Spleen (tissue), 11 donors: Measurements from ENCODE around the gene NT5DC2. TPM values are rescaled to one million over a fixed set of nuclear protein-coding genes. Genes with fewer than 3 reads are reported as not detected.

Source experiments
- DNase-seq: peaks from one replicate; pipeline ENCODE4 v3.0.0-alpha.2; 2020
- H3K27ac ChIP-seq, 8 donors: fragments of 200-600 bp; sonication (generic) in 7 of 8; 1 replicate in 4 of 8; 2 replicates in 4 of 8; pipeline versions ENCODE4 v1.5.0 to v1.8.0; 2016 to 2021; ENCODE audit warnings: inconsistent platforms in 4 of 8, mild to moderate bottlenecking in 4 of 8, moderate library complexity in 1 of 8
- H3K27me3 ChIP-seq, 7 donors: fragments of 200-600 bp; sonication (generic) in 6 of 7; replicated peaks in 1 of 7; 1 replicate in 4 of 7; 2 replicates in 3 of 7; pipeline versions ENCODE4 v1.5.0 to v1.8.0; 2016 to 2021; ENCODE audit warnings: inconsistent platforms in 3 of 7, mild to moderate bottlenecking in 1 of 7
- H3K36me3 ChIP-seq, 6 donors: fragments of 200-600 bp; sonication (generic) in 5 of 6; 1 replicate in 4 of 6; 2 replicates in 2 of 6; pipeline versions ENCODE4 v1.5.0 to v1.8.0; 2016 to 2021; ENCODE audit warnings: inconsistent platforms in 2 of 6
- H3K4me1 ChIP-seq, 6 donors: fragments of 200-600 bp; sonication (generic) in 5 of 6; 1 replicate in 3 of 6; 2 replicates in 3 of 6; pipeline versions ENCODE4 v1.5.0 to v1.8.0; 2016 to 2021; ENCODE audit warnings: inconsistent platforms in 3 of 6
- H3K4me3 ChIP-seq, 8 donors: fragments of 200-600 bp; sonication (generic) in 7 of 8; 1 replicate in 4 of 8; 2 replicates in 4 of 8; pipeline versions ENCODE4 v1.5.0 to v1.8.0; 2016 to 2021; ENCODE audit warnings: inconsistent platforms in 4 of 8, mild to moderate bottlenecking in 4 of 8, moderate library complexity in 2 of 8
- H3K9me3 ChIP-seq, 8 donors: fragments of 200-600 bp; sonication (generic) in 7 of 8; 1 replicate in 4 of 8; 2 replicates in 4 of 8; pipeline versions ENCODE4 v1.5.0 to v1.8.0; 2016 to 2021; ENCODE audit warnings: inconsistent platforms in 4 of 8
- POLR2A ChIP-seq, 3 donors: fragments of 450-650 bp; IDR thresholded peaks; one replicate each; pipeline ENCODE4 v1.5.1; 2017; ENCODE audit warnings: antibody characterized with exemption in 3 of 3, mild to moderate bottlenecking in 1 of 3
- POLR2AphosphoS5 ChIP-seq, 3 donors: sonication (generic); formaldehyde crosslinking; IDR thresholded peaks; one replicate each; pipeline ENCODE4 v1.5.1; 2017; ENCODE audit warnings: antibody characterized with exemption in 3 of 3
- WGBS, 5 donors: extraction: QIAGEN DNeasy Blood & Tissue Kit in 3 of 5; methylation state at CpG; one replicate each; pipeline versions ENCODE4 v1.1.5 to v1.1.7; 2013 to 2018; 5-methylcytosine and 5-hydroxymethylcytosine counted together
- intact Hi-C: fragments of 100-400 bp; cut with DNase I; formaldehyde crosslinking; loops from one replicate; pipeline ENCODE4 v1.15.0; 2023; ENCODE audit warnings: low total_unique reads
- polyA plus RNA-seq, 3 donors: library from polyadenylated mRNA; stranded (reverse); fragments of 200-250 nt; gene quantifications; one replicate each; pipeline ENCODE4 v1.2.1, GENCODE V29; 2013
- total RNA-seq, 7 donors: library from RNA; depleted of rRNA in 3 of 7; stranded (reverse); fragments of >200 nt in 3 of 7; fragmentation: NEBNext Ultra II Directional in 4 of 7; extraction: Animal tissue kit (Norgen Biotek cat#: 25700) in 4 of 7; gene quantifications; one replicate each; pipeline versions ENCODE4 v1.1.0 to v1.2.1, GENCODE V29; 2016 to 2021
- TF ChIP-seq, protein P1 (sequence below), 11 experiments: fragments of 200-600 bp in 7 of 11; fragments of 450-650 bp in 4 of 11; sonication (generic) in 4 of 11; IDR thresholded peaks in 8 of 11; conservative IDR thresholded peaks in 3 of 11; 1 replicate in 7 of 11; 2 replicates in 4 of 11; pipeline versions ENCODE4 v1.4.0 to v1.8.0; 2016 to 2021; ENCODE audit warnings: antibody characterized with exemption in 11 of 11, inconsistent platforms in 4 of 11, mild to moderate bottlenecking in 1 of 11
- donor health status: healthy with polysubstance abuse.
- donor health status: DM: no; HTN: no; CAD: no; lungs with moderate emphysema.
- donor health status: DM: no; HTN: no; CAD: no.
- donor health status: Bipolar disorder and iron deficiency.
- donor health status: healthy.
- donor health status: DM: no; HTN: no; CAD: no.
- donor health status: DM: yes; HTN: yes; CAD: no.

Gene NT5DC2
- total and polyA plus RNA-seq, 10 donors: 7.8 to 26.0 (median 11.3) TPM

DNA sequence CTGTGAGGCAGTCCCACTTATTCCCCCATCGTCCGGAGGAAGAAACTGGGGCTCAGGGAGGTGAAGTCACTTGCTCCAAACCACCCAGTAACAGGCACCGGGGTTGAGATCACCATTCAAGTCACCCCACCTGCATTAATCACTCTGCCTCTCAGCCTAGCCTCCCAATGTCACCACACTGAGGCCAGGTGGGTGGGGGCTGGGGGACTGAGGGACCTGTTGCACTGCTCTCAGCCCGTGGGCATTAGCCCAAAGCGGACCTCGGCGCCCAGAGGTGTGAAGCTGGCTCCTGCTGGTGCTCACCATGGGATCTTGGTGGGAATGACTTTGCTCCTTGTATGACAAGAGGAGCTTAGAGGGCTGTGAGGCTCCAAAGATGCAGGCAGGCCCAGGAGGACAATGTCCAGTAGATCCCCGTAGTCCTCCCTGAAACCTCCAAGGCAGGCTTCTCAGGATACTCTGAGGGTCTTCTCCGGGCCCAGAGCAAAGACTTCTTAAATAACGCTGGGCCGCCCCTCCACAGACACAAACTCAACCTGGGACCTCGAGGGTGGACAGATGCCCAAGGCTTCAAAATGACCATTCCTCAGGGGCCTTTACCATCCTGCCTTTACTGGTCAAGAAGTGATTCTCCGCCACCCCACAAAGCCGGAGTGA is 1.7 kb downstream of the NT5DC2 start:
- peak; percentile 76 for DNase-seq
- H3K27ac ChIP-seq: peak overlapping the region in 1 of 8 donors; percentile 83

DNA sequence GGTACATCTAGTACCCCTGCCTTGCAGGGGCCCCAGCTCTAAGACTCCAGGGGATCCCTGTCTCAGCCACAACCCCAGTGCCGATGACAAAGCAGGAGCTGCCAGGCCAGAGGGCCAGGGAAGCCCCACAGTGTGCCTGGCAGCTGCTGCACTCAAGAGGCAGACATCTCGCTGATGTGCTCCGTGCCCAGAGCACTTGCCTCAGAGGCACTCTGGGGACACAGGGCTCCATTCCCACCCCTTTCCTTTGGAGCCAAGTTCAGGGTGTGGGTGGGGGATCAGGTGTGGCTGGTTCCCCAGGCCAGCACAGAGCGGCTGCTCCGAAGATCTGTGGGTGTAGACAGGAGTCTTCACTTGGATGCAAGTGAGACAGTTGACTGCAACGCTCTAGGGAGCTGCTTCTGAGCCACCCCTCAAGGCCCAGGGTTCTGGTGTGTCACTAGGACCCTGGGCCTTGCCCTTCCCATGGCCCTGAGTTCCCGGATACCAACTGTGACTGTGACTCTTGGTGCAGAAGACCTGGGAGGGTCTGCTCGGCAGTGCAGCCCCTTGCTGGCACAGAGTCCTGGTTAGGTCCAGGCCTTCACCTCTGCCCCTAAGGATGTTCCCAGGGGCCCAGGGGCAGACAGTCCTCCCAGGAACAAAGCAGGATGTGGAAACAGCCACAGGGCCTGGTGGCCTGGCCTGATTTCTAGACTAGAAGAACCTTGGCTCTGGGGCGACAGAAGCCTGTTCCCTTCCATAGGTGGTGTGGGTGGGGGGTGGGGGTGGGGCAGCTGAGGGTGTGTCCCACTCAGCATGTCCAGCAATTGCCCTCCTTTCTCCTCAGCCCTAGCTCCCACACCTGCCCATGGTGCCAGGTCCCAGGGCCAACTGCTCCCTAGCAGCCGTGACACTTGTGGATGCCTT is 2.5 kb downstream of the NT5DC2 start:
- Histone ChIP-seq H3K36me3 (peaks cover 0 to 21% (median 0%) of the 10 kb centered on the region in 6 donors), H3K4me1 (peaks cover 17 to 80% (median 41%) of the 10 kb centered on the region in 6 donors), H3K9me3 (no peaks in the 10 kb centered on the region), H3K27ac (peak overlapping the region in 1 of 8 donors; percentile 8), H3K4me3 (no peak overlapping the region), H3K27me3 (peaks cover 0 to 27% (median 5%) of the 10 kb centered on the region in 7 donors)
- DNase-seq: peak; percentile 67
- WGBS, 5 donors: 83 to 93% (median 87%) methylated on average over 9 to 10 of the region's 10 CpGs
- TF ChIP-seq POLR2AphosphoS5 (IDR thresholded peaks at IDR 0.05): peak in 1 of 3 donors; percentile 41
- TF ChIP-seq, protein P1, sequence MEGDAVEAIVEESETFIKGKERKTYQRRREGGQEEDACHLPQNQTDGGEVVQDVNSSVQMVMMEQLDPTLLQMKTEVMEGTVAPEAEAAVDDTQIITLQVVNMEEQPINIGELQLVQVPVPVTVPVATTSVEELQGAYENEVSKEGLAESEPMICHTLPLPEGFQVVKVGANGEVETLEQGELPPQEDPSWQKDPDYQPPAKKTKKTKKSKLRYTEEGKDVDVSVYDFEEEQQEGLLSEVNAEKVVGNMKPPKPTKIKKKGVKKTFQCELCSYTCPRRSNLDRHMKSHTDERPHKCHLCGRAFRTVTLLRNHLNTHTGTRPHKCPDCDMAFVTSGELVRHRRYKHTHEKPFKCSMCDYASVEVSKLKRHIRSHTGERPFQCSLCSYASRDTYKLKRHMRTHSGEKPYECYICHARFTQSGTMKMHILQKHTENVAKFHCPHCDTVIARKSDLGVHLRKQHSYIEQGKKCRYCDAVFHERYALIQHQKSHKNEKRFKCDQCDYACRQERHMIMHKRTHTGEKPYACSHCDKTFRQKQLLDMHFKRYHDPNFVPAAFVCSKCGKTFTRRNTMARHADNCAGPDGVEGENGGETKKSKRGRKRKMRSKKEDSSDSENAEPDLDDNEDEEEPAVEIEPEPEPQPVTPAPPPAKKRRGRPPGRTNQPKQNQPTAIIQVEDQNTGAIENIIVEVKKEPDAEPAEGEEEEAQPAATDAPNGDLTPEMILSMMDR (IDR thresholded peaks at IDR 0.05 in 8 of 11, conservative IDR thresholded peaks at IDR 0.05 in 3 of 11): no peak
- intact Hi-C loops: no loop called here

More for the DNA sequence above, 1.7 kb downstream of the NT5DC2 start:
- intact Hi-C loops: no loop called here
- WGBS, 5 donors: 87 to 90% (median 89%) methylated on average over 12 to 14 of the region's 14 CpGs
- Histone ChIP-seq H3K4me1 (peaks cover 15 to 76% (median 41%) of the 10 kb centered on the region in 6 donors), H3K36me3 (peaks cover 0 to 21% (median 0%) of the 10 kb centered on the region in 6 donors), H3K9me3 (no peaks in the 10 kb centered on the region), H3K27me3 (peaks cover 0 to 27% (median 5%) of the 10 kb centered on the region in 7 donors), H3K4me3 (peak overlapping the region in 2 of 8 donors; percentile 67 to 90)
- TF ChIP-seq POLR2A (IDR thresholded peaks at IDR 0.05) (no peak), POLR2AphosphoS5 (IDR thresholded peaks at IDR 0.05) (peak in 1 of 3 donors; percentile 10)

DNA sequence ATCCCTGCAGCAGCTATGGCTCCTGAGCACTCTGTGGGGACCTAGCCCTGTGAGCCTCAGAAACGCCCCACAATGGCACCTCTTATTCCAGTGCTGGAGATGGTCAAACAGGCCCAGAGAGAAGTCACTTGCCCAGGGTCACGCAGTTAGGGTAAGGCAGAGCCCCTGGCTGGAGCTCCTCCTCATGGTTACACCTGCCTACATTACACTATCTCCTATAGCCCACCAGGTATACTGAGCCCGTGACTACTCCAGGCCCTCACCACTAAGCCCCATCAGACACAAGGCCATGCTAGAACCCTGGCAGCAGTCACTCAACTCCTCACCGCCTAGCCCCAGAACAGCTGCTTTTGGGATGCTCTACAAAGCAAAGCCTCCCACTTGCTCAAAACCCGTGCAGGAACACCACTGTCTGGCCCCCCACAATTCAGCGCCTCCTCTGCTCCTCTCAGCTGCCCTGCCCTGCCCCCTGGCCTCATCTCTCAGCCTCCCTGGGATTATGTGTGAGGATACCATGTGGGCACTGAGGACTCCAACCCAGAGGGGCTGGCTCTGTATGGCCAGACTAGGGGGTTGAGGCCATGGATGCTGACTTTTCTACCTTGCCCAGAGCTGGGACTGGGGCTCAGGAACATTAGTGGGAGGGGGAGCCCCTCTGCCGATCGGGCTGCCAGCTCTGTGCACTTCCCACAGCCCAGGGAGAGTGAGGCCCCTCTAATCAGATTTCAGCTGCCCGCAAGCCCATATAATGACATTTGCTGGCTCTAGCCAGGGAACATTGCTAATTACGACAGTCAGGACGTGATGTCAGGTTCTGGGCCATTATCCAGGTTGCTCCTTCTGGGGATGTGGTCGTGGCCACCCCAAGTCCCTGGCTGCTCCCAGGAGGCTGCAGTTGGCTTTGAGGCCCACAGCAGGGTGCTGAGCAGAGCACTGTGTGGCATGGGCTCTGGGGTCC is 4.0 kb downstream of the NT5DC2 start:
- no peaks in the 10 kb centered on the region for H3K9me3 ChIP-seq
- WGBS, 5 donors: 66 to 91% (median 80%) methylated on average over 7 to 12 of the region's 12 CpGs
- H3K27ac ChIP-seq: peak overlapping the region in 2 of 8 donors; percentile 13 to 37
- intact Hi-C loops: no loop called here
- H3K4me1 ChIP-seq: peaks cover 18 to 80% (median 45%) of the 10 kb centered on the region in 6 donors
- H3K36me3 ChIP-seq: peaks cover 0 to 35% (median 0%) of the 10 kb centered on the region in 6 donors
- H3K4me3 ChIP-seq: no peak overlapping the region
- TF ChIP-seq POLR2A (IDR thresholded peaks at IDR 0.05): no peak
- TF ChIP-seq, protein P1 (IDR thresholded peaks at IDR 0.05 in 8 of 11, conservative IDR thresholded peaks at IDR 0.05 in 3 of 11): no peak
- peak in 1 of 3 donors; percentile 48 for TF ChIP-seq POLR2AphosphoS5 (IDR thresholded peaks at IDR 0.05)
- DNase-seq: no peak
- peaks cover 0 to 26% (median 5%) of the 10 kb centered on the region in 7 donors for H3K27me3 ChIP-seq
